ENCODE measurements around the gene STEAP4.

DNA sequence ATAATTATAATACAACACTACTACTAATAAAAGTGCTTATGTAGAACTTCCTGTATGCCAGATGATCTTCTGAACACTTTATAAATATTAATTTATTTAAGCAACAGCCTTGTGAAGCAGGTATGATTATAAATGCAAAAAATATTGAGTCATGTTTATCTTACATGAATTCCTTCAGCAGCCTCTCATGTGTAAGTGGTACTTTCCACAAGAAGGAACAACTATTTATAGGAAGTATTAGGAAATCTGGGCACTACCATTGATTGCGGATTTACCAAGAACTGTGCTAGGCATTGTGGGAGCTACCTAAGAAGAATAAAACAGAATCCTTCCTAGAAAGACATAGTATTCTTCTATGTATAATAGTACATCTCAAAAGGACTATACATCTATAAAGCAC, 10.7 kb upstream of the STEAP4 start:
- no peak for TF ChIP-seq SIN3A (IDR thresholded peaks at IDR 0.05; ENCODE audit: borderline replicate concordance, insufficient read depth, low read length)
- TF ChIP-seq POLR2AphosphoS5 (IDR thresholded peaks at IDR 0.05; ENCODE audit: low read depth, low read length) = no peak
- TF ChIP-seq, protein P1, sequence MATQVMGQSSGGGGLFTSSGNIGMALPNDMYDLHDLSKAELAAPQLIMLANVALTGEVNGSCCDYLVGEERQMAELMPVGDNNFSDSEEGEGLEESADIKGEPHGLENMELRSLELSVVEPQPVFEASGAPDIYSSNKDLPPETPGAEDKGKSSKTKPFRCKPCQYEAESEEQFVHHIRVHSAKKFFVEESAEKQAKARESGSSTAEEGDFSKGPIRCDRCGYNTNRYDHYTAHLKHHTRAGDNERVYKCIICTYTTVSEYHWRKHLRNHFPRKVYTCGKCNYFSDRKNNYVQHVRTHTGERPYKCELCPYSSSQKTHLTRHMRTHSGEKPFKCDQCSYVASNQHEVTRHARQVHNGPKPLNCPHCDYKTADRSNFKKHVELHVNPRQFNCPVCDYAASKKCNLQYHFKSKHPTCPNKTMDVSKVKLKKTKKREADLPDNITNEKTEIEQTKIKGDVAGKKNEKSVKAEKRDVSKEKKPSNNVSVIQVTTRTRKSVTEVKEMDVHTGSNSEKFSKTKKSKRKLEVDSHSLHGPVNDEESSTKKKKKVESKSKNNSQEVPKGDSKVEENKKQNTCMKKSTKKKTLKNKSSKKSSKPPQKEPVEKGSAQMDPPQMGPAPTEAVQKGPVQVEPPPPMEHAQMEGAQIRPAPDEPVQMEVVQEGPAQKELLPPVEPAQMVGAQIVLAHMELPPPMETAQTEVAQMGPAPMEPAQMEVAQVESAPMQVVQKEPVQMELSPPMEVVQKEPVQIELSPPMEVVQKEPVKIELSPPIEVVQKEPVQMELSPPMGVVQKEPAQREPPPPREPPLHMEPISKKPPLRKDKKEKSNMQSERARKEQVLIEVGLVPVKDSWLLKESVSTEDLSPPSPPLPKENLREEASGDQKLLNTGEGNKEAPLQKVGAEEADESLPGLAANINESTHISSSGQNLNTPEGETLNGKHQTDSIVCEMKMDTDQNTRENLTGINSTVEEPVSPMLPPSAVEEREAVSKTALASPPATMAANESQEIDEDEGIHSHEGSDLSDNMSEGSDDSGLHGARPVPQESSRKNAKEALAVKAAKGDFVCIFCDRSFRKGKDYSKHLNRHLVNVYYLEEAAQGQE (IDR thresholded peaks at IDR 0.05; ENCODE audit: insufficient read depth in 1 of 2, low read depth in 2 of 2, low read length in 2 of 2) = no peak
- TF ChIP-seq TAF1 (IDR thresholded peaks at IDR 0.05; ENCODE audit: borderline replicate concordance, insufficient read depth, low read length) = no peak
- no peak for TF ChIP-seq FOXP2 (optimal IDR thresholded peaks at IDR 0.05; ENCODE audit: borderline replicate concordance, extremely low read depth, extremely low read length, insufficient read depth)

All from PFSK-1 (cell line).